H9 (cell line): ENCODE measurements around the gene N4BP3. TPM values are rescaled to one million over a fixed set of nuclear protein-coding genes. Genes with fewer than 3 reads are reported as not detected.

Experiments used
- DNase-seq: peaks from one replicate; pipeline ENCODE4 v3.0.0-alpha.2; 2017
- H2AFZ ChIP-seq: one replicate; pipeline ENCODE4 v1.6.1; 2013; ENCODE audit warnings: mild to moderate bottlenecking, low read length, control low read depth, moderate library complexity
- H2AK5ac ChIP-seq: 2 replicates; pipeline ENCODE4 v1.6.1; 2013; ENCODE audit warnings: low read length, control low read depth, mixed read lengths; ENCODE audit not compliant: insufficient read length
- H2BK120ac ChIP-seq: one replicate; pipeline ENCODE4 v1.6.1; 2013; ENCODE audit warnings: low read depth, mild to moderate bottlenecking, low read length, control low read depth, inconsistent platforms; ENCODE audit not compliant: poor library complexity, severe bottlenecking
- H2BK12ac ChIP-seq: 2 replicates; pipeline ENCODE4 v1.6.1; 2013; ENCODE audit warnings: low read length, control low read depth, mixed read lengths, low read depth; ENCODE audit not compliant: insufficient read length
- H2BK15ac ChIP-seq: 2 replicates; pipeline ENCODE4 v1.6.1; 2013; ENCODE audit warnings: low read depth, low read length, control low read depth
- H2BK20ac ChIP-seq: one replicate; pipeline ENCODE4 v1.6.1; 2013; ENCODE audit warnings: low read depth, mild to moderate bottlenecking, low read length, control low read depth, inconsistent platforms; ENCODE audit not compliant: poor library complexity, severe bottlenecking
- H2BK5ac ChIP-seq: 2 replicates; pipeline ENCODE4 v1.6.1; 2013; ENCODE audit warnings: low read length, control low read depth, mixed read lengths; ENCODE audit not compliant: insufficient read length
- H3K14ac ChIP-seq: 2 replicates; pipeline ENCODE4 v1.6.1; 2013; ENCODE audit warnings: low read length, control low read depth; ENCODE audit not compliant: insufficient read depth
- H3K18ac ChIP-seq: 2 replicates; pipeline ENCODE4 v1.6.1; 2013; ENCODE audit warnings: low read depth, mild to moderate bottlenecking, mixed read lengths, low read length, control low read depth; ENCODE audit not compliant: insufficient read length
- H3K23ac ChIP-seq: 2 replicates; pipeline ENCODE4 v1.6.1; 2013; ENCODE audit warnings: low read length, control low read depth, mixed read lengths, low read depth; ENCODE audit not compliant: insufficient read length
- H3K23me2 ChIP-seq: 2 replicates; pipeline ENCODE4 v1.6.1; 2013; ENCODE audit warnings: low read depth, mild to moderate bottlenecking, mixed read lengths, low read length, control low read depth; ENCODE audit not compliant: insufficient read length, poor library complexity, severe bottlenecking
- H3K27ac ChIP-seq: 2 replicates; pipeline ENCODE4 v1.5.1; 2013; ENCODE audit warnings: low read length, control low read depth, mixed read lengths, low read depth; ENCODE audit not compliant: insufficient read length
- H3K27me3 ChIP-seq: 2 replicates; pipeline ENCODE4 v1.6.1; 2013; ENCODE audit warnings: low read length, control low read depth, inconsistent platforms; ENCODE audit not compliant: insufficient read depth
- H3K4ac ChIP-seq: 2 replicates; pipeline ENCODE4 v1.6.1; 2013; ENCODE audit warnings: low read depth, mild to moderate bottlenecking, control low read depth, inconsistent platforms, low read length, moderate library complexity
- H3K4me1 ChIP-seq: 2 replicates; pipeline ENCODE4 v1.6.1; 2013; ENCODE audit warnings: low read length, control low read depth, inconsistent platforms; ENCODE audit not compliant: insufficient read depth
- H3K4me2 ChIP-seq: 2 replicates; pipeline ENCODE4 v1.6.1; 2013; ENCODE audit warnings: low read length, control low read depth, mixed read lengths; ENCODE audit not compliant: insufficient read length, insufficient read depth
- H3K56ac ChIP-seq: 2 replicates; pipeline ENCODE4 v1.6.1; 2013; ENCODE audit warnings: low read depth, mild to moderate bottlenecking, mixed read lengths, low read length, control low read depth; ENCODE audit not compliant: insufficient read length
- H3K79me1 ChIP-seq: 2 replicates; pipeline ENCODE4 v1.6.1; 2013; ENCODE audit warnings: low read depth, mild to moderate bottlenecking, moderate library complexity, low read length, control low read depth, inconsistent platforms; ENCODE audit not compliant: insufficient read depth, poor library complexity, severe bottlenecking
- H3K79me2 ChIP-seq: 2 replicates; pipeline ENCODE4 v1.6.1; 2013; ENCODE audit warnings: low read length, control low read depth, inconsistent platforms; ENCODE audit not compliant: insufficient read depth
- H3K9ac ChIP-seq: 2 replicates; pipeline ENCODE4 v1.6.1; 2013; ENCODE audit warnings: low read length, control low read depth, mixed read lengths; ENCODE audit not compliant: insufficient read length; ENCODE audit errors: extremely low read depth
- H3K9me3 ChIP-seq: one replicate; pipeline ENCODE4 v1.6.1; 2013; ENCODE audit warnings: low read depth, low read length, inconsistent platforms; ENCODE audit not compliant: control insufficient read depth
- H3T11ph ChIP-seq: one replicate; pipeline ENCODE4 v1.6.1; 2013; ENCODE audit warnings: mild to moderate bottlenecking, low read length, control low read depth, inconsistent platforms
- H4K20me1 ChIP-seq: one replicate; pipeline ENCODE4 v1.6.1; 2013; ENCODE audit not compliant: control insufficient read depth, insufficient read length, insufficient read depth
- H4K5ac ChIP-seq: 2 replicates; pipeline ENCODE4 v1.6.1; 2013; ENCODE audit warnings: low read depth, mild to moderate bottlenecking, mixed read lengths, low read length, control low read depth; ENCODE audit not compliant: insufficient read length
- H4K8ac ChIP-seq: replicated peaks from 2 replicates; pipeline ENCODE4 v1.6.1; 2013; ENCODE audit warnings: low read length, control low read depth, mixed read lengths, low read depth; ENCODE audit not compliant: insufficient read length
- H4K91ac ChIP-seq: 2 replicates; pipeline ENCODE4 v1.6.1; 2013; ENCODE audit warnings: low read depth, mild to moderate bottlenecking, moderate library complexity, mixed read lengths, low read length, control low read depth; ENCODE audit not compliant: insufficient read length
- H3K27ac Mint-ChIP-seq, 3 experiments: 2 replicates in 2 of 3; 3 replicates in 1 of 3; pipeline ENCODE4 v1.8.0; 2020 to 2021; ENCODE audit warnings: mixed read lengths in 3 of 3, mild to moderate bottlenecking in 1 of 3, moderate library complexity in 1 of 3
- H3K27me3 Mint-ChIP-seq: 2 replicates; pipeline ENCODE4 v1.8.0; 2021; ENCODE audit warnings: low read depth, mild to moderate bottlenecking, moderate library complexity, mixed read lengths
- H3K36me3 Mint-ChIP-seq, 3 experiments: 2 replicates in 2 of 3; 3 replicates in 1 of 3; pipeline ENCODE4 v1.8.0; 2020 to 2021; ENCODE audit warnings: low read depth in 3 of 3, mixed read lengths in 3 of 3; ENCODE audit not compliant: insufficient read depth in 1 of 3
- H3K4me1 Mint-ChIP-seq, 2 experiments: 2 replicates each; pipeline ENCODE4 v1.8.0; 2020; ENCODE audit warnings: mixed read lengths in 2 of 2
- H3K4me3 Mint-ChIP-seq, 2 experiments: 2 replicates in 1 of 2; 3 replicates in 1 of 2; pipeline ENCODE4 v1.8.0; 2020 to 2021; ENCODE audit warnings: mild to moderate bottlenecking in 2 of 2, mixed read lengths in 2 of 2, moderate library complexity in 1 of 2
- H3K9me3 Mint-ChIP-seq, 2 experiments: 2 replicates in 1 of 2; 3 replicates in 1 of 2; pipeline ENCODE4 v1.8.0; 2020; ENCODE audit warnings: mild to moderate bottlenecking in 2 of 2, mixed read lengths in 2 of 2, moderate library complexity in 1 of 2
- WGBS: extraction: QIAGEN DNeasy Blood & Tissue Kit; methylation state at CpG from one replicate; pipeline ENCODE4 v1.1.7; 2013; ENCODE audit warnings: missing lambda C conversion rate, low lambda C conversion rate, mixed read lengths; ENCODE audit not compliant: insufficient read length; ENCODE audit errors: extremely low coverage; 5-methylcytosine and 5-hydroxymethylcytosine counted together
- long read RNA-seq: library from polyadenylated mRNA; unstranded; transcript quantifications from one replicate; pipeline ENCODE4 v2.0.0, GENCODE V29; 2020
- total RNA-seq: library from RNA; stranded (reverse); gene quantifications from 2 replicates; pipeline ENCODE4 v1.2.1, GENCODE V29; 2021
- TF ChIP-seq, protein P1 (sequence below): fragments of 200-600 bp; sonication (generic); conservative IDR thresholded peaks from 3 replicates; pipeline ENCODE4 v1.8.0; 2021; ENCODE audit warnings: antibody characterized with exemption, mild to moderate bottlenecking

N4BP3 gene, protein sequence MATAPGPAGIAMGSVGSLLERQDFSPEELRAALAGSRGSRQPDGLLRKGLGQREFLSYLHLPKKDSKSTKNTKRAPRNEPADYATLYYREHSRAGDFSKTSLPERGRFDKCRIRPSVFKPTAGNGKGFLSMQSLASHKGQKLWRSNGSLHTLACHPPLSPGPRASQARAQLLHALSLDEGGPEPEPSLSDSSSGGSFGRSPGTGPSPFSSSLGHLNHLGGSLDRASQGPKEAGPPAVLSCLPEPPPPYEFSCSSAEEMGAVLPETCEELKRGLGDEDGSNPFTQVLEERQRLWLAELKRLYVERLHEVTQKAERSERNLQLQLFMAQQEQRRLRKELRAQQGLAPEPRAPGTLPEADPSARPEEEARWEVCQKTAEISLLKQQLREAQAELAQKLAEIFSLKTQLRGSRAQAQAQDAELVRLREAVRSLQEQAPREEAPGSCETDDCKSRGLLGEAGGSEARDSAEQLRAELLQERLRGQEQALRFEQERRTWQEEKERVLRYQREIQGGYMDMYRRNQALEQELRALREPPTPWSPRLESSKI
- total RNA-seq: 32.1 and 32.4 TPM in 2 replicates
- long read RNA-seq, full-length matches to known transcripts: 405 of 522 reads
- long read RNA-seq, partial matches to known transcripts: 14 of 522 reads
- long read RNA-seq, other reads (novel, unspliced or antisense): 103 of 522 reads

DNA sequence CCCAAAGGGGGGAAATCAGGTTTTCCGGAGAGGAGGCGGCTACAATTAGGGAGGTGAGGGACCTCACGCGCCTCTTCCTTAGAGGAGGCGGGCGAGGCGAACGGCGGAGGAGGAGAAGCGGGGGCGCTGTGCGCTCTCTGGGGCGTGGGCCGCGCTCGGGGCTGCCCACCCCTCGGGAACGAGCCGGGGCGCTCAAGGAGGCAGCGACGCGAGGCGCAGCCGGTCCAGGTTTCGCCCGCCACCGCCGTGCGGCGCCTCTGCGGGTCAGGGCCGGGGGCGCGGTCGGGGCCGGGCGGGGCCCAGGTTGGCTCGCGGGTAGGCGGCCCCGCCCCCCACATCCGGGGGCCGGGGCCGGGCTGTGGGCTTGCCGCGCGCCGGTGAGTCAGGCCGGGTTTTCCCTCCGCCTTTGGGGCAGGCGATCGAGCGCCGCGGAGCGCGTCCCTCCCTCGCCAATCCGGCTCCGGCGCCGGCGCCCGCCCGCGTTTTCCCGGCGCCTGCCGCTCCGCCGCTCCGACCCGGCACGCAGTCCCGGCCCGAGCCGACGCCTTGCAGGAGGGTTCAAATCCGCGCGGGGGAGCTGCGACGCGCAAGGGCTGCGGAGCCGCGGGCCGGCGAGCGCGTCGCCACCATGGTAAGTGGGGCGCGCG is at the start of gene N4BP3:
TSS of gene N4BP3 (plus strand) at position 392 of the 647 bp plus-strand sequence. CDS start 6,052 bp downstream, outside the sequence.
- peaks cover 9% of the 10 kb centered on the region for H3K27me3 Mint-ChIP-seq
- no CpG with 5 or more reads among the region's 96 CpGs for WGBS
- peak within 1 kb of the TSS; percentile 74 for H3K14ac ChIP-seq
- H3K56ac ChIP-seq: no peak within 1 kb of the TSS
- peak within 1 kb of the TSS; percentile 80 for H3K9ac ChIP-seq
- TF ChIP-seq, protein P1, sequence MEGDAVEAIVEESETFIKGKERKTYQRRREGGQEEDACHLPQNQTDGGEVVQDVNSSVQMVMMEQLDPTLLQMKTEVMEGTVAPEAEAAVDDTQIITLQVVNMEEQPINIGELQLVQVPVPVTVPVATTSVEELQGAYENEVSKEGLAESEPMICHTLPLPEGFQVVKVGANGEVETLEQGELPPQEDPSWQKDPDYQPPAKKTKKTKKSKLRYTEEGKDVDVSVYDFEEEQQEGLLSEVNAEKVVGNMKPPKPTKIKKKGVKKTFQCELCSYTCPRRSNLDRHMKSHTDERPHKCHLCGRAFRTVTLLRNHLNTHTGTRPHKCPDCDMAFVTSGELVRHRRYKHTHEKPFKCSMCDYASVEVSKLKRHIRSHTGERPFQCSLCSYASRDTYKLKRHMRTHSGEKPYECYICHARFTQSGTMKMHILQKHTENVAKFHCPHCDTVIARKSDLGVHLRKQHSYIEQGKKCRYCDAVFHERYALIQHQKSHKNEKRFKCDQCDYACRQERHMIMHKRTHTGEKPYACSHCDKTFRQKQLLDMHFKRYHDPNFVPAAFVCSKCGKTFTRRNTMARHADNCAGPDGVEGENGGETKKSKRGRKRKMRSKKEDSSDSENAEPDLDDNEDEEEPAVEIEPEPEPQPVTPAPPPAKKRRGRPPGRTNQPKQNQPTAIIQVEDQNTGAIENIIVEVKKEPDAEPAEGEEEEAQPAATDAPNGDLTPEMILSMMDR: peak; percentile 20; the same call in 2 of the 3 replicates
- no peaks in the 10 kb centered on the region for H3K79me1 ChIP-seq
- peak within 1 kb of the TSS; percentile 36 for H3K18ac ChIP-seq
- peaks cover 14% of the 10 kb centered on the region for H3K23me2 ChIP-seq
- no peak within 1 kb of the TSS for H2BK5ac ChIP-seq
- no peak within 1 kb of the TSS for H2BK15ac ChIP-seq
- H2BK12ac ChIP-seq: no peak within 1 kb of the TSS
- no peak within 1 kb of the TSS for H3K23ac ChIP-seq
- peak within 1 kb of the TSS; percentile 98 to 100 for H3K4me3 Mint-ChIP-seq
- H2AK5ac ChIP-seq: no peak within 1 kb of the TSS
- H3K4me2 ChIP-seq: peak within 1 kb of the TSS; percentile 84
- no peak within 1 kb of the TSS for H2AFZ ChIP-seq
- no peaks in the 10 kb centered on the region for H3K9me3 ChIP-seq
- no peak within 1 kb of the TSS for H4K91ac ChIP-seq
- H4K5ac ChIP-seq: no peak within 1 kb of the TSS
- H3K4me1 ChIP-seq: peaks cover 8% of the 10 kb centered on the region; the same call in 1 of the 2 replicates
- H3K4ac ChIP-seq: no peak within 1 kb of the TSS
- H4K20me1 ChIP-seq: no peaks in the 10 kb centered on the region
- H3K27ac ChIP-seq: no peak within 1 kb of the TSS
- H3K4me1 Mint-ChIP-seq: peaks cover 25 to 36% of the 10 kb centered on the region in 2 experiments
- H3K79me2 ChIP-seq: peaks cover 29% of the 10 kb centered on the region; the same call in 1 of the 2 replicates
- H3K27ac Mint-ChIP-seq: peak within 1 kb of the TSS; percentile 95 to 97 (median 97)
- peak; percentile 89 for DNase-seq
- no peak within 1 kb of the TSS for H2BK120ac ChIP-seq
- H3K27me3 ChIP-seq: no peaks in the 10 kb centered on the region
- peaks cover 5 to 7% of the 10 kb centered on the region in 2 experiments; a peak in 4 of 5 replicates for H3K9me3 Mint-ChIP-seq
- no peak within 1 kb of the TSS for H2BK20ac ChIP-seq
- H4K8ac ChIP-seq: no peak within 1 kb of the TSS
- peaks cover 4 to 15% (median 5%) of the 10 kb centered on the region in 3 experiments for H3K36me3 Mint-ChIP-seq
- H3T11ph ChIP-seq: no peak within 1 kb of the TSS
